ENCODE results near the gene COL27A1.

The COL27A1 gene

GRCh38 chr9:114220061-114220541, 64.8 kb downstream of the COL27A1 start:
- DNase-seq (ENCODE audit: insufficient read length) (no peak), FAIRE-seq (no peak)
- TF ChIP-seq TAF1 (IDR thresholded peaks at IDR 0.05; ENCODE audit: borderline replicate concordance, low read depth, low read length): no peak
- no peak for TF ChIP-seq POLR2A (IDR thresholded peaks at IDR 0.05; ENCODE audit: low read depth, low read length)
- no peak for TF ChIP-seq POLR2AphosphoS5 (IDR thresholded peaks at IDR 0.05; ENCODE audit: low read depth, low read length)

- FAIRE-seq: no peak
- no peak for TF ChIP-seq POLR2AphosphoS5 (IDR thresholded peaks at IDR 0.05; ENCODE audit: low read depth, low read length)
- TF ChIP-seq POLR2A (IDR thresholded peaks at IDR 0.05; ENCODE audit: low read depth, low read length): no peak
- TF ChIP-seq TAF1 (IDR thresholded peaks at IDR 0.05; ENCODE audit: borderline replicate concordance, low read depth, low read length): no peak
Measured at GRCh38 chr9:114221706-114222465, 66.5 kb downstream of the COL27A1 start.

DNA sequence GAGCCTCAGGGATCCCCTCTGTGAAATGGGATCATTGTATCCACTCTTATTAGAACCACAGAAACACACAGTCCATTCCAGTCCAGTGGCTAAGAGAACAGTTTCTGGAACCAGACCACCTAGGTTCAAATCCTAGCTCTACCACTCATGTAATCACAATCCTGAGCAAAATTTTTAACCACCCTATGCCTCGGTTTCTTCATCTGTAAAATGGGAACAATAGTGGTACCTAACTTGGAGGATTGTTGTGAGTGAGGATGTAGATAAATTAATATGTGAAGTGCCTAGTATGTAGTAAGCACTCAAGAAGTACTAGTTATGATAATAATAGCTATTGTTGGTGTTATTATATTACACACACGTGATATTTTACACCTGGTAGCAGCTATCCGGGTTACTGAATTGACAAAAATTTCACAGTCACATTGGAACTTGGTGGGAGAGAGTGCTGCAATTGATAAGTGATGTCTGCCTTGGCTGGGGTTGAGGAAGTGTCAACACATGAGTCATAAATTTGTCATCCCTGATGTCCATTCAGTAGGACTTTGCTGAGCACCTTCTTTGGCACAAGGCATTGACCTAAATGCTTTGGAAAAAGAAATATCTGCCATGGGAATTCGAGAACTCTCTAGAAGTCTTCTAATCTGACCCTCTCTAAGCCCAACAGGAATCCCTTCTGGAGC, 68.4 kb downstream of the COL27A1 start:
- DNase-seq (ENCODE audit: insufficient read length) (no peak), FAIRE-seq (no peak)
- TF ChIP-seq POLR2A (IDR thresholded peaks at IDR 0.05; ENCODE audit: low read depth, low read length) (no peak), POLR2AphosphoS5 (IDR thresholded peaks at IDR 0.05; ENCODE audit: low read depth, low read length) (no peak), TAF1 (IDR thresholded peaks at IDR 0.05; ENCODE audit: borderline replicate concordance, low read depth, low read length) (no peak)

More at GRCh38 chr9:114221706-114222465, 66.5 kb downstream of the COL27A1 start:
- DNase-seq (ENCODE audit: insufficient read length): no peak

GRCh38 chr9:114224247-114224610, 68.9 kb downstream of the COL27A1 start:
- TF ChIP-seq POLR2A (IDR thresholded peaks at IDR 0.05; ENCODE audit: low read depth, low read length): no peak
- TF ChIP-seq TAF1 (IDR thresholded peaks at IDR 0.05; ENCODE audit: borderline replicate concordance, low read depth, low read length): no peak
- TF ChIP-seq POLR2AphosphoS5 (IDR thresholded peaks at IDR 0.05; ENCODE audit: low read depth, low read length): no peak
- DNase-seq (ENCODE audit: insufficient read length) (no peak), FAIRE-seq (no peak)

- TF ChIP-seq TAF1 (IDR thresholded peaks at IDR 0.05; ENCODE audit: borderline replicate concordance, low read depth, low read length): no peak
- TF ChIP-seq POLR2A (IDR thresholded peaks at IDR 0.05; ENCODE audit: low read depth, low read length): no peak
- TF ChIP-seq POLR2AphosphoS5 (IDR thresholded peaks at IDR 0.05; ENCODE audit: low read depth, low read length): no peak
- FAIRE-seq (no peak), DNase-seq (ENCODE audit: insufficient read length) (no peak)
Measured at GRCh38 chr9:114225561-114226212, 70.3 kb downstream of the COL27A1 start.

- FAIRE-seq (no peak), DNase-seq (ENCODE audit: insufficient read length) (no peak)
- TF ChIP-seq POLR2A (IDR thresholded peaks at IDR 0.05; ENCODE audit: low read depth, low read length) (no peak), POLR2AphosphoS5 (IDR thresholded peaks at IDR 0.05; ENCODE audit: low read depth, low read length) (no peak), TAF1 (IDR thresholded peaks at IDR 0.05; ENCODE audit: borderline replicate concordance, low read depth, low read length) (no peak)
Measured at GRCh38 chr9:114226246-114227055, 71.1 kb downstream of the COL27A1 start.

- no peak for DNase-seq (ENCODE audit: insufficient read length)
- no peak for TF ChIP-seq POLR2AphosphoS5 (IDR thresholded peaks at IDR 0.05; ENCODE audit: low read depth, low read length)
- no peak for TF ChIP-seq POLR2A (IDR thresholded peaks at IDR 0.05; ENCODE audit: low read depth, low read length)
- FAIRE-seq: no peak
Measured at GRCh38 chr9:114227288-114228015, 72.1 kb downstream of the COL27A1 start.

GRCh38 chr9:114228016-114228808, 72.9 kb downstream of the COL27A1 start:
- DNase-seq (ENCODE audit: insufficient read length) (no peak), FAIRE-seq (no peak)
- TF ChIP-seq POLR2A (IDR thresholded peaks at IDR 0.05; ENCODE audit: low read depth, low read length) (no peak), TAF1 (IDR thresholded peaks at IDR 0.05; ENCODE audit: borderline replicate concordance, low read depth, low read length) (no peak), POLR2AphosphoS5 (IDR thresholded peaks at IDR 0.05; ENCODE audit: low read depth, low read length) (no peak)

GRCh38 chr9:114229295-114229694, 74.0 kb downstream of the COL27A1 start:
- no peak for FAIRE-seq
- TF ChIP-seq TAF1 (IDR thresholded peaks at IDR 0.05; ENCODE audit: borderline replicate concordance, low read depth, low read length): no peak
- no peak for TF ChIP-seq POLR2A (IDR thresholded peaks at IDR 0.05; ENCODE audit: low read depth, low read length)
- no peak for TF ChIP-seq POLR2AphosphoS5 (IDR thresholded peaks at IDR 0.05; ENCODE audit: low read depth, low read length)
- no peak for DNase-seq (ENCODE audit: insufficient read length)

- FAIRE-seq: no peak
- TF ChIP-seq POLR2AphosphoS5 (IDR thresholded peaks at IDR 0.05; ENCODE audit: low read depth, low read length): no peak
- TF ChIP-seq TAF1 (IDR thresholded peaks at IDR 0.05; ENCODE audit: borderline replicate concordance, low read depth, low read length): no peak
- no peak for TF ChIP-seq POLR2A (IDR thresholded peaks at IDR 0.05; ENCODE audit: low read depth, low read length)
- no peak for DNase-seq (ENCODE audit: insufficient read length)
Measured at GRCh38 chr9:114230068-114230467, 74.7 kb downstream of the COL27A1 start.

Measured in GM12892 (cell line).